ENCODE measurements around the gene CD58. TPM values are rescaled to one million over a fixed set of nuclear protein-coding genes. Genes with fewer than 3 reads are reported as not detected.

CD58 gene
- total and polyA plus RNA-seq, 2 of the 4 experiments (the other 2 are of a cell fraction): 5.4 to 5.7 TPM

DNA sequence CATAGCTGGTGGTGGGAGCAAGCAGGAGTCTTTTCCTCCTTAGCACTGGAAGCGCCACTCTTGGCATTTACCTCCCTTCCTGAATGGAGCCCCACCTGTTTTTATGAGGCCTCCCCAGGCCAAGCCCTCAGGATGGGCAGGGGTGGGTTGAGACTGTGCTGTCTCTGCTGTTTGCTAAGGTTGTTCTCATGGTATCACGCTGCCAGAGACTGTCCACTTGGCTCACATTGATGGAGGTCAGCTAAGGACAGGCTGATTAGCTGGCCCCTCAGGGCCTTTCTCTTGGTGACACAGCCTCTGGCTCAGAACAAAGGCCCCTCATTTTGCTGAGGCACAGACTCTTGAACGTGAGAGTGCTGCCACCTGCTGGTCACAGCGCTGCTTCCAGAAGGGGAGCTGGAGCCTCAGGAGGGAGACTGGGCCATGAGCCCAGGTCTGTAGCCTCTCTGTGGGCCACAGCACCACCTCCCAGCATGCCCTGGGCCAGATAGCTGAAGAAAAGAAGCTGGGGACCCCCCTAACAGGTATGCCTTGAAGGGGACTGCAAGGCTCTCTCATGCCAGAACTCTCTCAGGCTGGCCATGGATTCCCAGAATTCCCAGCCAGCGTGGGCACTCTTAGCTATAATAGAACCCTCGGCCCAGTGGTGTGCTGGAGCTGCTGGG is 85.6 kb downstream of the CD58 start (continued):
- peak; percentile 49; the same call in 1 of the 2 replicates for TF ChIP-seq MAZ (IDR thresholded peaks at IDR 0.05; ENCODE audit: borderline replicate concordance, low read depth, low read length)

DNA sequence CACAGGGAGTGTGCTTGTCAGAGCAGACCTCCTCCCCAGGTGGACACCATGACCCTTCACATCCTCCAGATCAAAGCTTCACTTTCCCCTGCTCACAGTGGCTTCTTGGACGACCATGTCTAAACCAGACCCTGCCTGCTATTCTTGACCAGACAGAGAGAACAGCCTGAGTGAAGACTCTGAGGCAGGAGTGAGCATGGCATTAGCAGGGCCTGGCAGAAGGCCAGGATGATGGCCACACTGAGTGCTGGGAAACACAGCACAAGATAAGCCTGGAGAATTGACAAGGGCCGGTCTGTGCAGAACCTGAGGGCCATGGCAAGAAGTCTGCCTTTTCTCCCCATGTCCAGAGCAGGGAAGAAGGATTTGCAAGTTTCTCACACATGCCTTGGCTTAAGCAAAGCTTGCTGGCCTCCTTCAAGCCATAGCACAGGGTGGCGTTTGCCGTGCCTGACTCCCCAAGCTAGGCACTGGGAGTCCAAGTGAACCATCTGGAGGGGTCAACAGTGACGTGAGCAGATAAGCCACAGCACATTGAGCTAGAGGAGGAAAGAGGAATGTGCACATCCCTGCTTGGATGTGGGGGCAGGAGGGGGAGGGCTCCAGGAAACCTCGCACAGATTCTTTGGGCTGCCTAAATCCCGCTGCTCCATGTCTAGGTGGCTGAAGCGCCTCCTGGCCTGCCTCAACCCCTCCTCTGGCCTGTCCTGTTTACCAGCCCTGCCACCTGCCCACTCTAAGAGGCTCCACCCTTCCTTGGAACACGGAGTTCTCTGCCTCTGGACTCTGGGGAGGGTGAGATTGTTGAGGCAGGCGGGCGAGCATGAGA is 87.1 kb downstream of the CD58 start:
- Histone ChIP-seq H2AFZ (replicated peaks; ENCODE audit: low read length, poor library complexity) (no peak overlapping the region), H3K27me3 (ENCODE audit: control insufficient read depth, insufficient read depth, low read length) (peaks cover under 1% of the 10 kb centered on the region; the same call in 1 of the 2 replicates), H2BK120ac (ENCODE audit: low read depth, low read length) (no peak overlapping the region), H3K4me3 (ENCODE audit: insufficient read depth, low read depth, low read length) (no peak overlapping the region), H3K4me2 (ENCODE audit: low read depth, low read length) (no peak overlapping the region), H3K9me1 (ENCODE audit: insufficient read depth, low read length) (no peaks in the 10 kb centered on the region; the same call in 1 of the 2 replicates), H3K9ac (ENCODE audit: low read depth, low read length) (no peak overlapping the region), H3K36me3 (ENCODE audit: control insufficient read depth, insufficient read depth, low read length) (no peaks in the 10 kb centered on the region), H4K5ac (ENCODE audit: low read depth, low read length) (no peak overlapping the region), H2AK5ac (ENCODE audit: low read depth, low read length) (no peak overlapping the region), H2BK15ac (ENCODE audit: low read depth, low read length) (no peak overlapping the region), H3K79me1 (ENCODE audit: low read depth in 1 of 2, low read length in 2 of 2) (no peaks in the 10 kb centered on the region), H3K9me3 (ENCODE audit: control insufficient read depth, insufficient read depth, low read length) (no peaks in the 10 kb centered on the region), H3K4ac (ENCODE audit: low read depth, low read length) (no peak overlapping the region), H3K4me1 (ENCODE audit: control insufficient read depth, insufficient read depth, low read length) (peaks cover 6% of the 10 kb centered on the region), H4K20me1 (ENCODE audit: insufficient read depth, low read length) (no peaks in the 10 kb centered on the region), H2BK5ac (ENCODE audit: low read depth, low read length, poor library complexity, severe bottlenecking) (no peak overlapping the region), H3K23ac (ENCODE audit: low read depth, low read length) (no peak overlapping the region), H4K8ac (ENCODE audit: low read depth in 2 of 2, low read length in 2 of 2) (no peak overlapping the region), H2BK20ac (ENCODE audit: low read depth, low read length) (no peak overlapping the region), H3K14ac (replicated peaks; ENCODE audit: low read depth, low read length) (no peak overlapping the region), H4K91ac (ENCODE audit: insufficient read depth, low read depth, low read length) (no peak overlapping the region), H3K18ac (ENCODE audit: low read depth, low read length) (no peak overlapping the region), H3K27ac (ENCODE audit: insufficient read depth, low read length) (no peak overlapping the region), H2AK9ac (replicated peaks; ENCODE audit: low read depth, low read length, poor library complexity) (no peak overlapping the region), H3K56ac (ENCODE audit: extremely low read depth, insufficient read depth, low read length) (no peak overlapping the region)
- no peak for TF ChIP-seq NFE2L2 (IDR thresholded peaks at IDR 0.05; ENCODE audit: low read depth, low read length)
- no peak for TF ChIP-seq RAD21 (IDR thresholded peaks at IDR 0.05; ENCODE audit: low read length)
- no peak for TF ChIP-seq POLR2A (IDR thresholded peaks at IDR 0.05; ENCODE audit: low read depth, low read length)
- TF ChIP-seq, protein P1, sequence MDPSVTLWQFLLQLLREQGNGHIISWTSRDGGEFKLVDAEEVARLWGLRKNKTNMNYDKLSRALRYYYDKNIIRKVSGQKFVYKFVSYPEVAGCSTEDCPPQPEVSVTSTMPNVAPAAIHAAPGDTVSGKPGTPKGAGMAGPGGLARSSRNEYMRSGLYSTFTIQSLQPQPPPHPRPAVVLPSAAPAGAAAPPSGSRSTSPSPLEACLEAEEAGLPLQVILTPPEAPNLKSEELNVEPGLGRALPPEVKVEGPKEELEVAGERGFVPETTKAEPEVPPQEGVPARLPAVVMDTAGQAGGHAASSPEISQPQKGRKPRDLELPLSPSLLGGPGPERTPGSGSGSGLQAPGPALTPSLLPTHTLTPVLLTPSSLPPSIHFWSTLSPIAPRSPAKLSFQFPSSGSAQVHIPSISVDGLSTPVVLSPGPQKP (IDR thresholded peaks at IDR 0.05; ENCODE audit: borderline replicate concordance, low read depth, low read length): no peak
- no peak for TF ChIP-seq FOS (IDR thresholded peaks at IDR 0.05; ENCODE audit: low read depth, low read length)
- TF ChIP-seq BHLHE40 (IDR thresholded peaks at IDR 0.05; ENCODE audit: low read depth, low read length): no peak
- ATAC-seq (ENCODE audit: low read depth) (no peak), DNase-seq (peak; percentile 5)
- in situ Hi-C loops (cut with MboI; ENCODE audit: low sequenced_read_pairs) (no loop called here), dilution Hi-C loops (cut with HindIII; ENCODE audit: low sequenced_read_pairs, unreplicated experiment) (no loop called here), intact Hi-C loops (cut with micrococcal nuclease) (loop anchor here (2.0 kb wide), 1 partner anchor 123 kb away; no protein-coding TSS in a partner anchor)
- 80% methylated on average over 1 of the region's 11 CpGs; no CpG with 5 or more reads in 1 of the 2 experiments for WGBS, 2 experiments (ENCODE audit: extremely low coverage in 2 of 2, insufficient read length in 1 of 2)
- BruUV-seq (replicated peaks): no TSS peak
- CTCF ChIA-PET: interaction anchor here (1.6 to 3.9 kb wide), 5 partner anchors 10 to 344 kb away, joined by 7 to 41 read pairs (median 28); no protein-coding TSS in a partner anchor
- POLR2A ChIA-PET (ENCODE audit: unreplicated experiment): interaction anchor here (0.6 kb wide), 1 partner anchor 93 kb away, joined by 4 read pairs; no protein-coding TSS in a partner anchor
